ENCODE data around the gene ZNF91. TPM values are rescaled to one million over a fixed set of nuclear protein-coding genes. Genes with fewer than 3 reads are reported as not detected.

The ZNF91 gene
- total RNA-seq, 1 donor from 2014 or later, result 101 TPM

GRCh38 chr19:23404676-23405075 lies 9.4 kb upstream of the ZNF91 start:
- Histone ChIP-seq H3K36me3 (no peaks in the 10 kb centered on the region), H3K9me3 (replicated peaks) (no peaks in the 10 kb centered on the region), H3K27me3 (ENCODE audit: low read depth) (no peaks in the 10 kb centered on the region), H3K27ac (replicated peaks) (no peak overlapping the region), H3K4me1 (no peaks in the 10 kb centered on the region), H3K4me3 (no peak overlapping the region)
- no peak for DNase-seq
- intact Hi-C loops (cut with micrococcal nuclease), result no loop called here
- no peak for TF ChIP-seq CTCF (IDR thresholded peaks at IDR 0.05; ENCODE audit: borderline replicate concordance)

GRCh38 chr19:23403581-23404324 lies 8.5 kb upstream of the ZNF91 start:
- intact Hi-C loops (cut with micrococcal nuclease), result no loop called here
- no peak for TF ChIP-seq CTCF (IDR thresholded peaks at IDR 0.05; ENCODE audit: borderline replicate concordance)
- DNase-seq, result no peak
- Histone ChIP-seq H3K27me3 (ENCODE audit: low read depth) (no peaks in the 10 kb centered on the region), H3K9me3 (replicated peaks) (no peaks in the 10 kb centered on the region), H3K36me3 (no peaks in the 10 kb centered on the region), H3K4me3 (no peak overlapping the region), H3K4me1 (no peaks in the 10 kb centered on the region), H3K27ac (replicated peaks) (no peak overlapping the region)

- Histone ChIP-seq H3K27ac (replicated peaks) (no peak overlapping the region), H3K36me3 (no peaks in the 10 kb centered on the region), H3K9me3 (replicated peaks) (no peaks in the 10 kb centered on the region), H3K4me3 (no peak overlapping the region), H3K27me3 (ENCODE audit: low read depth) (no peaks in the 10 kb centered on the region), H3K4me1 (no peaks in the 10 kb centered on the region)
- no peak for DNase-seq
- intact Hi-C loops (cut with micrococcal nuclease), result no loop called here
- TF ChIP-seq CTCF (IDR thresholded peaks at IDR 0.05; ENCODE audit: borderline replicate concordance), result no peak
Measured at GRCh38 chr19:23403052-23403451, 7.8 kb upstream of the ZNF91 start.

- H3K27ac ChIP-seq (replicated peaks), result no peak overlapping the region
- no peak for DNase-seq
- H3K4me3 ChIP-seq, result no peak overlapping the region
- H3K9me3 ChIP-seq (replicated peaks), result no peaks in the 10 kb centered on the region
- H3K27me3 ChIP-seq (ENCODE audit: low read depth), result no peaks in the 10 kb centered on the region
- intact Hi-C loops (cut with micrococcal nuclease), result no loop called here
- H3K36me3 ChIP-seq, result no peaks in the 10 kb centered on the region
- no peak for TF ChIP-seq CTCF (IDR thresholded peaks at IDR 0.05; ENCODE audit: borderline replicate concordance)
- H3K4me1 ChIP-seq, result no peaks in the 10 kb centered on the region
Measured at GRCh38 chr19:23402388-23402787, 7.1 kb upstream of the ZNF91 start.

- no peak overlapping the region for H3K4me3 ChIP-seq
- H3K9me3 ChIP-seq (replicated peaks), result no peaks in the 10 kb centered on the region
- H3K4me1 ChIP-seq, result no peaks in the 10 kb centered on the region
- H3K27ac ChIP-seq (replicated peaks), result no peak overlapping the region
- TF ChIP-seq CTCF (IDR thresholded peaks at IDR 0.05; ENCODE audit: borderline replicate concordance), result no peak
- DNase-seq, result no peak
- H3K27me3 ChIP-seq (ENCODE audit: low read depth), result no peaks in the 10 kb centered on the region
- no peaks in the 10 kb centered on the region for H3K36me3 ChIP-seq
- intact Hi-C loops (cut with micrococcal nuclease), result no loop called here
Measured at GRCh38 chr19:23401086-23401610, 5.9 kb upstream of the ZNF91 start.

Data from left ventricle myocardium inferior (tissue), 1 donor.